ENCODE measurements around the gene SLIT3. TPM values are rescaled to one million over a fixed set of nuclear protein-coding genes. Genes with fewer than 3 reads are reported as not detected.

Gene SLIT3
- total RNA-seq, 1 experiment from 2014 or later = 0.10 TPM

GRCh38 chr5:168895295-168896071, 405.5 kb downstream of the SLIT3 start (continued):
- no peak for TF ChIP-seq CTCF (IDR thresholded peaks at IDR 0.05 in 2 of 3, conservative IDR thresholded peaks at IDR 0.05 in 1 of 3; ENCODE audit: borderline replicate concordance in 1 of 3, insufficient read depth in 1 of 3, low read depth in 2 of 3, low read length in 2 of 3)

GRCh38 chr5:168893283-168893682, 407.7 kb downstream of the SLIT3 start:
- RAD21 ChIA-PET (ENCODE audit: low non-redundant PET in 1 of 2, low total read pairs in 2 of 2, uncharacterized antibody in 2 of 2, unreplicated experiment in 2 of 2) = no interaction called here

DNA sequence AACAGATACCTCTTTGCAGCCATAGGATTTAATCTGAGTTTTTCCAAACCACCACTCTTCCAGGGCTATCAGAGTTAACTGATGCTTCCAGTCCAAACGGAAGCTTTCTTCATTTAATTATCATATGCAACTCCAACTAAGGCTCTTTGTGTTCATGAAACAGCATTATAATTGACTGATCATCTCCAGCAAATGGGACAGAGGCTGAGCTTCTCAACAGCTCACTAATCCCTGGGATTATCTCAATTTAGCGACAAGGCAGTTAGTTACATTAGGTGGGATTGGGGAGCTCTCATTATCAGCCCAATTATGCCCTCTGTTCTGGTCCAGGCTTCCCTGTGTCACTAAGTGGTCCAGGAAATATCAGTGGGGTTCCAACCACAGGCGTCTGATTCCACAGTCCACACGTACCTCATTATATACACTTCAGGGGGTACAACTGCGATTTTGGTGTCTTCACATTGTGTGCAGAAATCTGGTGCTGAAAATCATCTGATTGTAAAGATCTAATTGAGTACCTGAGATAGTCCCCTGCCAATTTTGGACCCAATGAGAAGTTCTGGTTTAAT, 408.2 kb downstream of the SLIT3 start:
- ATAC-seq = no peak
- no peak for DNase-seq (ENCODE audit: low read depth, low spot score)
- Histone ChIP-seq H3K36me3 (ENCODE audit: control insufficient read depth in 1 of 2, insufficient read depth in 2 of 2, low read length in 2 of 2) (no peaks in the 10 kb centered on the region), H3K9me2 (ENCODE audit: insufficient read depth) (no peaks in the 10 kb centered on the region), H4K20me1 (ENCODE audit: insufficient read depth) (no peaks in the 10 kb centered on the region), H3K9me3 (ENCODE audit: control insufficient read depth in 1 of 2, insufficient read depth in 1 of 2, low read depth in 1 of 2, low read length in 2 of 2) (no peaks in the 10 kb centered on the region), H3K27ac (ENCODE audit: low read depth, low read length) (no peak overlapping the region), H3K9ac (ENCODE audit: low read length) (no peak overlapping the region), H3K4me1 (ENCODE audit: control insufficient read depth in 1 of 2, insufficient read depth in 2 of 2, low read length in 2 of 2) (no peaks in the 10 kb centered on the region), H3K27me3 (ENCODE audit: insufficient read depth, low read length) (peaks cover 94% of the 10 kb centered on the region), H2AFZ (ENCODE audit: low read depth, low read length, poor library complexity, severe bottlenecking) (no peak overlapping the region), H3K79me2 (ENCODE audit: insufficient read depth, low read length) (no peaks in the 10 kb centered on the region), H3K4me2 (ENCODE audit: low read length) (no peak overlapping the region), H3K4me3 (replicated peaks in 1 of 2; ENCODE audit: low read depth in 1 of 2, low read length in 2 of 2) (no peak overlapping the region)
- ChIA-PET POLR2A (no interaction called here), CTCF (no interaction called here), RAD21 (ENCODE audit: low non-redundant PET in 1 of 2, low total read pairs in 2 of 2, uncharacterized antibody in 2 of 2, unreplicated experiment in 2 of 2) (no interaction called here)
- intact Hi-C loops (cut with micrococcal nuclease) = no loop called here
- BruUV-seq (replicated peaks) = no TSS peak
- TF ChIP-seq, protein P1, sequence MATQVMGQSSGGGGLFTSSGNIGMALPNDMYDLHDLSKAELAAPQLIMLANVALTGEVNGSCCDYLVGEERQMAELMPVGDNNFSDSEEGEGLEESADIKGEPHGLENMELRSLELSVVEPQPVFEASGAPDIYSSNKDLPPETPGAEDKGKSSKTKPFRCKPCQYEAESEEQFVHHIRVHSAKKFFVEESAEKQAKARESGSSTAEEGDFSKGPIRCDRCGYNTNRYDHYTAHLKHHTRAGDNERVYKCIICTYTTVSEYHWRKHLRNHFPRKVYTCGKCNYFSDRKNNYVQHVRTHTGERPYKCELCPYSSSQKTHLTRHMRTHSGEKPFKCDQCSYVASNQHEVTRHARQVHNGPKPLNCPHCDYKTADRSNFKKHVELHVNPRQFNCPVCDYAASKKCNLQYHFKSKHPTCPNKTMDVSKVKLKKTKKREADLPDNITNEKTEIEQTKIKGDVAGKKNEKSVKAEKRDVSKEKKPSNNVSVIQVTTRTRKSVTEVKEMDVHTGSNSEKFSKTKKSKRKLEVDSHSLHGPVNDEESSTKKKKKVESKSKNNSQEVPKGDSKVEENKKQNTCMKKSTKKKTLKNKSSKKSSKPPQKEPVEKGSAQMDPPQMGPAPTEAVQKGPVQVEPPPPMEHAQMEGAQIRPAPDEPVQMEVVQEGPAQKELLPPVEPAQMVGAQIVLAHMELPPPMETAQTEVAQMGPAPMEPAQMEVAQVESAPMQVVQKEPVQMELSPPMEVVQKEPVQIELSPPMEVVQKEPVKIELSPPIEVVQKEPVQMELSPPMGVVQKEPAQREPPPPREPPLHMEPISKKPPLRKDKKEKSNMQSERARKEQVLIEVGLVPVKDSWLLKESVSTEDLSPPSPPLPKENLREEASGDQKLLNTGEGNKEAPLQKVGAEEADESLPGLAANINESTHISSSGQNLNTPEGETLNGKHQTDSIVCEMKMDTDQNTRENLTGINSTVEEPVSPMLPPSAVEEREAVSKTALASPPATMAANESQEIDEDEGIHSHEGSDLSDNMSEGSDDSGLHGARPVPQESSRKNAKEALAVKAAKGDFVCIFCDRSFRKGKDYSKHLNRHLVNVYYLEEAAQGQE (IDR thresholded peaks at IDR 0.05; ENCODE audit: low read depth) = no peak

More at GRCh38 chr5:168893283-168893682, 407.7 kb downstream of the SLIT3 start:
- POLR2A ChIA-PET = no interaction called here
- Histone ChIP-seq H3K27me3 (ENCODE audit: insufficient read depth, low read length) (peaks cover 90% of the 10 kb centered on the region), H3K36me3 (ENCODE audit: control insufficient read depth in 1 of 2, insufficient read depth in 2 of 2, low read length in 2 of 2) (no peaks in the 10 kb centered on the region), H3K4me3 (replicated peaks in 1 of 2; ENCODE audit: low read depth in 1 of 2, low read length in 2 of 2) (no peak overlapping the region), H2AFZ (ENCODE audit: low read depth, low read length, poor library complexity, severe bottlenecking) (no peak overlapping the region), H4K20me1 (ENCODE audit: insufficient read depth) (no peaks in the 10 kb centered on the region), H3K9me2 (ENCODE audit: insufficient read depth) (no peaks in the 10 kb centered on the region), H3K79me2 (ENCODE audit: insufficient read depth, low read length) (no peaks in the 10 kb centered on the region), H3K27ac (ENCODE audit: low read depth, low read length) (no peak overlapping the region), H3K9me3 (ENCODE audit: control insufficient read depth in 1 of 2, insufficient read depth in 1 of 2, low read depth in 1 of 2, low read length in 2 of 2) (no peaks in the 10 kb centered on the region), H3K9ac (ENCODE audit: low read length) (no peak overlapping the region), H3K4me1 (ENCODE audit: control insufficient read depth in 1 of 2, insufficient read depth in 2 of 2, low read length in 2 of 2) (no peaks in the 10 kb centered on the region), H3K4me2 (ENCODE audit: low read length) (no peak overlapping the region)
- intact Hi-C loops (cut with micrococcal nuclease) = no loop called here
- CTCF ChIA-PET = no interaction called here
- no TSS peak for BruUV-seq (replicated peaks)
- no peak for ATAC-seq
- TF ChIP-seq EGR1 (IDR thresholded peaks at IDR 0.05; ENCODE audit: low read depth) = no peak
- no peak for TF ChIP-seq SP1 (IDR thresholded peaks at IDR 0.05; ENCODE audit: low read depth)
- no peak for TF ChIP-seq CEBPB (IDR thresholded peaks at IDR 0.05; ENCODE audit: low read depth)
- no peak for TF ChIP-seq EZH2 (IDR thresholded peaks at IDR 0.05)
- no peak for TF ChIP-seq ZNF274 (IDR thresholded peaks at IDR 0.05; ENCODE audit: low read depth, low read length)
- DNase-seq (ENCODE audit: low read depth, low spot score) = no peak

All from HCT116 (cell line).